Tibial nerve (tissue), 4 donors: ENCODE results near the gene MARCHF2. TPM values are rescaled to one million over a fixed set of nuclear protein-coding genes. Genes with fewer than 3 reads are reported as not detected.

Experiments used
- DNase-seq, 2 donors: peaks; one replicate each; pipeline ENCODE4 v3.0.0-alpha.2; 2019; ENCODE audit warnings: low spot score in 2 of 2
- H3K27ac ChIP-seq, 4 donors: fragments of 200-600 bp; sonication (generic) in 3 of 4; one replicate each; pipeline ENCODE4 v1.5.1; 2017 to 2019; ENCODE audit warnings: mild to moderate bottlenecking in 1 of 4
- H3K27me3 ChIP-seq, 2 donors: fragments of 200-600 bp; sonication (generic) in 1 of 2; one replicate each; pipeline versions ENCODE4 v1.5.1 to v1.6.0; 2017 to 2019
- H3K36me3 ChIP-seq, 3 donors: fragments of 200-600 bp; sonication (generic); one replicate each; pipeline ENCODE4 v1.5.1; 2018 to 2019
- H3K4me1 ChIP-seq, 4 donors: fragments of 200-600 bp; sonication (generic) in 3 of 4; one replicate each; pipeline ENCODE4 v1.5.1; 2017 to 2019
- H3K4me3 ChIP-seq, 4 donors: fragments of 200-600 bp; sonication (generic) in 3 of 4; one replicate each; pipeline ENCODE4 v1.5.1; 2017 to 2019; ENCODE audit warnings: mild to moderate bottlenecking in 1 of 4, moderate library complexity in 1 of 4
- H3K9me3 ChIP-seq, 4 donors: fragments of 200-600 bp; sonication (generic) in 3 of 4; one replicate each; pipeline ENCODE4 v1.5.1; 2017 to 2019
- CTCF ChIP-seq, 5 experiments: fragments of 200-600 bp in 3 of 5; fragments of 450-650 bp in 2 of 5; sonication (generic) in 3 of 5; IDR thresholded peaks; one replicate each; pipeline ENCODE4 v1.5.1; 2016 to 2019; ENCODE audit warnings: antibody characterized with exemption in 5 of 5, mild to moderate bottlenecking in 3 of 5, moderate library complexity in 2 of 5
- EP300 ChIP-seq, 2 donors: sonication (generic); formaldehyde crosslinking; IDR thresholded peaks; one replicate each; pipeline ENCODE4 v1.6.1; 2017; ENCODE audit warnings: antibody characterized with exemption in 2 of 2, mild to moderate bottlenecking in 1 of 2
- POLR2A ChIP-seq, 2 donors: fragments of 450-650 bp; IDR thresholded peaks; one replicate each; pipeline ENCODE4 v1.6.1; 2017; ENCODE audit warnings: antibody characterized with exemption in 2 of 2, mild to moderate bottlenecking in 2 of 2, moderate library complexity in 2 of 2
- WGBS, 2 donors: methylation state at CpG; one replicate each; pipeline ENCODE4 v1.1.5; 2018; 5-methylcytosine and 5-hydroxymethylcytosine counted together
- total RNA-seq, 4 donors: library from RNA; depleted of rRNA; stranded (reverse); fragments of >200 nt; gene quantifications; one replicate each; pipeline ENCODE4 v1.1.0, GENCODE V29; 2016

The MARCHF2 gene
- total RNA-seq, 4 donors from 2014 or later: 149 to 242 (median 184) TPM

GRCh38 chr19:8455018-8455417 is 41.9 kb downstream of the MARCHF2 start:
- WGBS, 2 donors: 76 to 81% methylated on average over 5 of the region's 5 CpGs
- H3K9me3 ChIP-seq: no peaks in the 10 kb centered on the region
- TF ChIP-seq EP300 (IDR thresholded peaks at IDR 0.05) (no peak), CTCF (IDR thresholded peaks at IDR 0.05) (no peak), POLR2A (IDR thresholded peaks at IDR 0.05) (no peak)
- H3K27ac ChIP-seq: no peak overlapping the region
- no peak overlapping the region for H3K4me3 ChIP-seq
- H3K4me1 ChIP-seq: peaks cover under 1 to 88% (median 59%) of the 10 kb centered on the region in 4 donors
- DNase-seq: no peak
- H3K36me3 ChIP-seq: peaks cover 0 to 15% (median 0%) of the 10 kb centered on the region in 3 donors
- H3K27me3 ChIP-seq: no peaks in the 10 kb centered on the region

GRCh38 chr19:8456064-8456463 is 43.0 kb downstream of the MARCHF2 start:
- 59 to 67% methylated on average over 7 of the region's 7 CpGs for WGBS, 2 donors
- Histone ChIP-seq H3K27me3 (no peaks in the 10 kb centered on the region), H3K36me3 (peaks cover 0 to 15% (median 0%) of the 10 kb centered on the region in 3 donors), H3K9me3 (no peaks in the 10 kb centered on the region), H3K4me3 (no peak overlapping the region), H3K4me1 (peaks cover 3 to 88% (median 65%) of the 10 kb centered on the region in 4 donors), H3K27ac (no peak overlapping the region)
- no peak for DNase-seq
- TF ChIP-seq POLR2A (IDR thresholded peaks at IDR 0.05) (no peak), CTCF (IDR thresholded peaks at IDR 0.05) (no peak), EP300 (IDR thresholded peaks at IDR 0.05) (no peak)

GRCh38 chr19:8457209-8457608 is 44.1 kb downstream of the MARCHF2 start:
- DNase-seq: no peak
- H3K36me3 ChIP-seq: peaks cover 0 to 15% (median 0%) of the 10 kb centered on the region in 3 donors
- no peaks in the 10 kb centered on the region for H3K27me3 ChIP-seq
- no peak overlapping the region for H3K4me3 ChIP-seq
- no peak overlapping the region for H3K27ac ChIP-seq
- TF ChIP-seq CTCF (IDR thresholded peaks at IDR 0.05) (no peak), EP300 (IDR thresholded peaks at IDR 0.05) (no peak), POLR2A (IDR thresholded peaks at IDR 0.05) (no peak)
- H3K9me3 ChIP-seq: no peaks in the 10 kb centered on the region
- peaks cover 3 to 88% (median 67%) of the 10 kb centered on the region in 4 donors for H3K4me1 ChIP-seq
- 72 to 88% methylated on average over 3 of the region's 3 CpGs for WGBS, 2 donors

GRCh38 chr19:8457827-8458226 is 44.7 kb downstream of the MARCHF2 start:
- H3K4me3 ChIP-seq: no peak overlapping the region
- no peak for DNase-seq
- TF ChIP-seq CTCF (IDR thresholded peaks at IDR 0.05): no peak
- no peak for TF ChIP-seq EP300 (IDR thresholded peaks at IDR 0.05)
- TF ChIP-seq POLR2A (IDR thresholded peaks at IDR 0.05): no peak
- H3K27me3 ChIP-seq: no peaks in the 10 kb centered on the region
- WGBS, 2 donors: 49 to 73% methylated on average over 1 of the region's 1 CpG
- H3K27ac ChIP-seq: no peak overlapping the region
- H3K9me3 ChIP-seq: no peaks in the 10 kb centered on the region
- peaks cover 0 to 15% (median 0%) of the 10 kb centered on the region in 3 donors for H3K36me3 ChIP-seq
- peaks cover 3 to 88% (median 65%) of the 10 kb centered on the region in 4 donors for H3K4me1 ChIP-seq

- Histone ChIP-seq H3K36me3 (peaks cover 0 to 15% (median 0%) of the 10 kb centered on the region in 3 donors), H3K4me1 (peaks cover 3 to 88% (median 60%) of the 10 kb centered on the region in 4 donors), H3K4me3 (no peak overlapping the region), H3K27ac (no peak overlapping the region), H3K27me3 (no peaks in the 10 kb centered on the region), H3K9me3 (no peaks in the 10 kb centered on the region)
- no peak for TF ChIP-seq POLR2A (IDR thresholded peaks at IDR 0.05)
- no peak for TF ChIP-seq CTCF (IDR thresholded peaks at IDR 0.05)
- TF ChIP-seq EP300 (IDR thresholded peaks at IDR 0.05): no peak
- WGBS, 2 donors: 72 to 75% methylated on average over 5 of the region's 5 CpGs
- DNase-seq: no peak
Measured at GRCh38 chr19:8458380-8458779, 45.3 kb downstream of the MARCHF2 start.
